Activated T-helper 1 cell treated with Interleukin-2 at 50 U/mL for 16 hours (primary cell): ENCODE results near the gene SUDS3.

Source experiments
- DNase-seq: peaks from one replicate; pipeline ENCODE4 v3.0.0-alpha.2; 2020; ENCODE audit warnings: low read depth

Gene SUDS3

GRCh38 chr12:118448341-118448740 is 72.0 kb downstream of the SUDS3 start:
- no peak for DNase-seq

- DNase-seq, result no peak
Observed at GRCh38 chr12:118455327-118455726, 79.0 kb downstream of the SUDS3 start.

GRCh38 chr12:118456741-118457140 is 80.4 kb downstream of the SUDS3 start:
- no peak for DNase-seq

GRCh38 chr12:118459110-118459509 is 82.8 kb downstream of the SUDS3 start:
- DNase-seq, result no peak

- DNase-seq, result no peak
Observed at GRCh38 chr12:118463677-118464076, 87.3 kb downstream of the SUDS3 start.

- DNase-seq, result no peak
Observed at GRCh38 chr12:118465706-118466105, 89.4 kb downstream of the SUDS3 start.
